ENCODE results near the gene TAP2. TPM values are rescaled to one million over a fixed set of nuclear protein-coding genes. Genes with fewer than 3 reads are reported as not detected.

Gene TAP2
- total RNA-seq, 1 experiment from 2014 or later = 59.9 TPM

DNA sequence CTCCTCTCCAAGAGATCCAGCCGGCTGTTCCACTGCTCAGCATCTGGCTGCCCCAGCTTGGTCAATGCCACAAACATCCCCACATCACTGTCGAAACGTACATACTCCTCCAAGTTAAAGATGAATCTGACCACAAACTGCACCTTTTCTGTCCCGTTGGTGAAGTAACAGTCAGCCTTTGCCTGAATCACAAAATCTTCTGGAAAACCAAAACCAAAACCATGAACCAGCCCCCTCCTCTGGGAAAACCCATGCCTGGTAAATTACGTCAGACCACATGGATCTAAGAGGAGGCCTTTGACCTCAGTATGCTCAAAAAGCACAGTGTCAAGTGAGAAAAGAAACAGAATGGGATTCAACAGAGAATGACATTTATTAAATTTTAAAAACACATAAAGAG, 23.4 kb downstream of the TAP2 start:
- TF ChIP-seq ELF1 (IDR thresholded peaks at IDR 0.05; ENCODE audit: borderline replicate concordance, low read depth) (no peak), TCF7L2 (IDR thresholded peaks at IDR 0.05; ENCODE audit: borderline replicate concordance, extremely low read depth, insufficient read depth, insufficient read length) (no peak), EGR1 (IDR thresholded peaks at IDR 0.05; ENCODE audit: low read depth) (no peak), SIN3A (IDR thresholded peaks at IDR 0.05; ENCODE audit: low read depth) (no peak), POLR2A (IDR thresholded peaks at IDR 0.05; ENCODE audit: borderline replicate concordance, extremely low read depth, insufficient read depth, insufficient read length) (no peak), CEBPB (IDR thresholded peaks at IDR 0.05; ENCODE audit: low read depth) (no peak), SRF (IDR thresholded peaks at IDR 0.05; ENCODE audit: low read depth) (no peak), EZH2phosphoT487 (IDR thresholded peaks at IDR 0.05; ENCODE audit: borderline replicate concordance) (no peak), ZFX (IDR thresholded peaks at IDR 0.05) (no peak), POLR2AphosphoS5 (IDR thresholded peaks at IDR 0.05; ENCODE audit: low read depth, low read length) (no peak), ZNF274 (IDR thresholded peaks at IDR 0.05; ENCODE audit: low read depth, low read length) (no peak), YY1 (IDR thresholded peaks at IDR 0.05; ENCODE audit: extremely low read depth, insufficient replicate concordance, low read depth, low read length) (no peak), FOSL1 (IDR thresholded peaks at IDR 0.05; ENCODE audit: low read depth) (no peak), EZH2 (IDR thresholded peaks at IDR 0.05) (no peak)
- TF ChIP-seq, protein P1, sequence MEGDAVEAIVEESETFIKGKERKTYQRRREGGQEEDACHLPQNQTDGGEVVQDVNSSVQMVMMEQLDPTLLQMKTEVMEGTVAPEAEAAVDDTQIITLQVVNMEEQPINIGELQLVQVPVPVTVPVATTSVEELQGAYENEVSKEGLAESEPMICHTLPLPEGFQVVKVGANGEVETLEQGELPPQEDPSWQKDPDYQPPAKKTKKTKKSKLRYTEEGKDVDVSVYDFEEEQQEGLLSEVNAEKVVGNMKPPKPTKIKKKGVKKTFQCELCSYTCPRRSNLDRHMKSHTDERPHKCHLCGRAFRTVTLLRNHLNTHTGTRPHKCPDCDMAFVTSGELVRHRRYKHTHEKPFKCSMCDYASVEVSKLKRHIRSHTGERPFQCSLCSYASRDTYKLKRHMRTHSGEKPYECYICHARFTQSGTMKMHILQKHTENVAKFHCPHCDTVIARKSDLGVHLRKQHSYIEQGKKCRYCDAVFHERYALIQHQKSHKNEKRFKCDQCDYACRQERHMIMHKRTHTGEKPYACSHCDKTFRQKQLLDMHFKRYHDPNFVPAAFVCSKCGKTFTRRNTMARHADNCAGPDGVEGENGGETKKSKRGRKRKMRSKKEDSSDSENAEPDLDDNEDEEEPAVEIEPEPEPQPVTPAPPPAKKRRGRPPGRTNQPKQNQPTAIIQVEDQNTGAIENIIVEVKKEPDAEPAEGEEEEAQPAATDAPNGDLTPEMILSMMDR (IDR thresholded peaks at IDR 0.05 in 2 of 3, conservative IDR thresholded peaks at IDR 0.05 in 1 of 3; ENCODE audit: borderline replicate concordance in 1 of 3, insufficient read depth in 1 of 3, low read depth in 2 of 3, low read length in 2 of 3) = no peak
- TF ChIP-seq, protein P2, sequence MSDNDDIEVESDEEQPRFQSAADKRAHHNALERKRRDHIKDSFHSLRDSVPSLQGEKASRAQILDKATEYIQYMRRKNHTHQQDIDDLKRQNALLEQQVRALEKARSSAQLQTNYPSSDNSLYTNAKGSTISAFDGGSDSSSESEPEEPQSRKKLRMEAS (IDR thresholded peaks at IDR 0.05) = no peak
- Histone ChIP-seq H3K9me2 (ENCODE audit: insufficient read depth) (no peaks in the 10 kb centered on the region; the same call in 1 of the 2 replicates), H3K9ac (ENCODE audit: low read length) (no peak overlapping the region), H3K4me2 (ENCODE audit: low read length) (no peak overlapping the region), H3K79me2 (ENCODE audit: insufficient read depth, low read length) (no peaks in the 10 kb centered on the region), H3K4me3 (replicated peaks in 1 of 2; ENCODE audit: low read depth in 1 of 2, low read length in 2 of 2) (no peak overlapping the region), H2AFZ (ENCODE audit: low read depth, low read length, poor library complexity, severe bottlenecking) (no peak overlapping the region), H3K27ac (ENCODE audit: low read depth, low read length) (no peak overlapping the region), H3K36me3 (ENCODE audit: control insufficient read depth in 1 of 2, insufficient read depth in 2 of 2, low read length in 2 of 2) (no peaks in the 10 kb centered on the region), H3K4me1 (ENCODE audit: control insufficient read depth in 1 of 2, insufficient read depth in 2 of 2, low read length in 2 of 2) (peaks cover 0 to 22% of the 10 kb centered on the region in 2 experiments; a peak in 2 of 4 replicates), H4K20me1 (ENCODE audit: insufficient read depth) (no peaks in the 10 kb centered on the region), H3K9me3 (ENCODE audit: control insufficient read depth in 1 of 2, insufficient read depth in 1 of 2, low read depth in 1 of 2, low read length in 2 of 2) (no peaks in the 10 kb centered on the region), H3K27me3 (ENCODE audit: insufficient read depth, low read length) (no peaks in the 10 kb centered on the region)
- ATAC-seq (no peak), DNase-seq (ENCODE audit: low read depth, low spot score) (no peak)
- intact Hi-C loops (cut with micrococcal nuclease) = no loop called here
- ChIA-PET POLR2A (no interaction called here), RAD21 (ENCODE audit: low non-redundant PET in 1 of 2, low total read pairs in 2 of 2, uncharacterized antibody in 2 of 2, unreplicated experiment in 2 of 2) (no interaction called here), CTCF (no interaction called here)
- no TSS peak for BruUV-seq (replicated peaks)

Measured in HCT116 (cell line).